GM12891 (cell line): ENCODE data around the gene SCAMP1.

Experiments
- DNase-seq: peaks from one replicate; pipeline ENCODE4 v3.0.0; 2011; ENCODE audit warnings: low spot score; ENCODE audit not compliant: insufficient read length
- FAIRE-seq: peaks from 2 replicates; lab custom pipeline; 2011; peaks lifted over from hg19 to GRCh38; lab: Jason Lieb, UNC
- PAX5 ChIP-seq: IDR thresholded peaks from 2 replicates; pipeline ENCODE4 v1.6.1; 2011; ENCODE audit warnings: low read length, moderate library complexity, mild to moderate bottlenecking; ENCODE audit not compliant: insufficient read depth, severe bottlenecking
- POLR2A ChIP-seq: IDR thresholded peaks from 2 replicates; pipeline ENCODE4 v1.6.1; 2011; ENCODE audit warnings: low read depth, low read length, control low read depth
- POLR2AphosphoS5 ChIP-seq: IDR thresholded peaks from 2 replicates; pipeline ENCODE4 v1.6.1; 2011; ENCODE audit warnings: low read depth, low read length, control low read depth
- POU2F2 ChIP-seq: IDR thresholded peaks from 2 replicates; pipeline ENCODE4 v1.6.1; 2011; ENCODE audit warnings: low read depth, mild to moderate bottlenecking, control low read depth, low read length, moderate library complexity
- SPI1 ChIP-seq: IDR thresholded peaks from 2 replicates; pipeline ENCODE4 v1.6.1; 2011; ENCODE audit warnings: low read depth, low read length, control low read depth
- TAF1 ChIP-seq: IDR thresholded peaks from 2 replicates; pipeline ENCODE4 v1.6.1; 2011; ENCODE audit warnings: low read depth, low read length, control low read depth

The SCAMP1 gene

GRCh38 chr5:78500028-78500427 lies 139.6 kb downstream of the SCAMP1 start:
- FAIRE-seq, result no peak
- TF ChIP-seq TAF1 (no peak), POU2F2 (no peak), POLR2A (no peak), SPI1 (no peak), POLR2AphosphoS5 (no peak), PAX5 (no peak)
- DNase-seq, result no peak

- TF ChIP-seq POU2F2, result no peak
- no peak for TF ChIP-seq POLR2AphosphoS5
- TF ChIP-seq POLR2A, result no peak
- TF ChIP-seq PAX5, result no peak
- no peak for TF ChIP-seq SPI1
- no peak for TF ChIP-seq TAF1
- FAIRE-seq (no peak), DNase-seq (no peak)
Measured at GRCh38 chr5:78500871-78501270, 140.5 kb downstream of the SCAMP1 start.

DNA sequence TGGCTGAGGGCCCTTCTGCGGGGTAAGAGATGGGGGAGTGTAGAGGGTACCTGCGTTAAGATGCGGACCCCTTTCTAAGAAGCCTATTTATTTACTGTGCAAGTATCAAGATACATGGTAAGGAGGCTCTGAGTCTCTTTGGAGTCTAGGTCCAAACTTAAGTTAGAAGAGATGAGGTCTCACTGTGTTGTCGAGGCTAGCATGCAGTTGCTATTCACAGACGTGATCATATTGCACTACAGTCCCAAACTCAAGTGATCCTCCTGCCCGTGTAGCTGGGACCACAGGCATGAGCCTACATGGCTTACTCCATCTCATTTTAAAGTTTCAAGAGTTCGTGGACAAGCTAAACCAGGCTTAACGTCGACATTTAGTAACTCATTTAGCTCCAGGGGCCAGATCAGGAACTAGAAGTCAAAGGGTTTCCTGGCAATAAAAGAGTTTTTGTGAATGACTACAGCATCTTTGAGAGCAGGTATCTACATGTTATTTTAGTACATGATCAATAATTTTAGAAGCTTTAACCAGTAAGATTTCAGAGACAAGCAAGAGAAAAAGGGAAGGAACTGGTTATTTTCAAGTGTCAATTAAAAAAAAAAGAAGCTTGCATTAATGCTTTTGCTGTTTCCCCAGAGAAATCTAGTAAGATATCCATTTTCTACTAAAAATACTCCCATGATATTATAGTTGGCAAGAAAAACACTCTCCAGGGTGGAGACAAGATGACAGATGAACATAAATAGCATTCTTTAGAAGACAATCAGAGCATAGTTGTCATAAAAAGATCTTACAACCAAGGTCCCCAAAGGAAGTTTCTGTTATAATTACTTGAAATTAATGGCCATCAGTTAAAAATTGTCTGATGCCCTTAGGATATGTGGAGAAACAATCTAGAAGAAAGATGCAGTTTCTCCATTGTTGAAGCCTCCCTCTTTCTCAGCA lies 141.3 kb downstream of the SCAMP1 start:
- no peak for DNase-seq
- TF ChIP-seq POLR2AphosphoS5, result no peak
- TF ChIP-seq PAX5, result no peak
- TF ChIP-seq SPI1, result no peak
- TF ChIP-seq POU2F2, result no peak
- no peak for TF ChIP-seq TAF1
- no peak for TF ChIP-seq POLR2A
- no peak for FAIRE-seq

DNA sequence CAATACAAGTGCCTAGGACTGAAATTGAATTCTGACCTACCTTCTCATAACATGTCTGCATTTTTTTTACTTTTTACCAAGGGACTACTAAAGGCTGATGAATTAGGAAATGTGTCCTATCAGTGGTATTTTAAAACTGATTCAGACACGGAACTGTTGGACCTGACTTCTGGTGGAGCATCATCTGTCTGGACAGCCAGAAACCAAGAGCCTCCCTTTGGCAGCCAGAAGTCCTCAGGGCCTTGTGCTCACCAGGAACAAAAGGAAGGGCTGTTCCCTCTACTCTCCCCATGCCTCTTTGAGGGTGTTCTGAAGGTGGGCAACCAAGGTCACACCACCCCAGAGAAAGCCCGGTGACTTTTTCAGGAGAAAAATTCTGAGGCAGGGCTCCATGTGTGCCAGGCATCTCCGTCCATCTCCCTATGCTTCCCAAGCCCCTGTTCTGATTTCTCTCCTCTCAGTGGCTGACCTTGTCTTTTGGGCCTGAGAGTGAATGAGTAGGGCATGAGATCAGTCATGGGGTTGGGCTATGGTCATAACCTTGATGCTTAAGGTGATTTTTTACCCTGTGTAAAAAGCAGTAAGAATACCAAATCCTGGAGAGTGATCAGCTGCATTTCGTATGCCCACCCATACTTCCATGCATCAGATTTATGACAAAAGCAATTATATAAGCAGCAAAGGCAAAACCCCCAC lies 143.7 kb downstream of the SCAMP1 start:
- TF ChIP-seq PAX5 (no peak), POLR2A (no peak), POU2F2 (no peak)
- FAIRE-seq, result no peak

DNA sequence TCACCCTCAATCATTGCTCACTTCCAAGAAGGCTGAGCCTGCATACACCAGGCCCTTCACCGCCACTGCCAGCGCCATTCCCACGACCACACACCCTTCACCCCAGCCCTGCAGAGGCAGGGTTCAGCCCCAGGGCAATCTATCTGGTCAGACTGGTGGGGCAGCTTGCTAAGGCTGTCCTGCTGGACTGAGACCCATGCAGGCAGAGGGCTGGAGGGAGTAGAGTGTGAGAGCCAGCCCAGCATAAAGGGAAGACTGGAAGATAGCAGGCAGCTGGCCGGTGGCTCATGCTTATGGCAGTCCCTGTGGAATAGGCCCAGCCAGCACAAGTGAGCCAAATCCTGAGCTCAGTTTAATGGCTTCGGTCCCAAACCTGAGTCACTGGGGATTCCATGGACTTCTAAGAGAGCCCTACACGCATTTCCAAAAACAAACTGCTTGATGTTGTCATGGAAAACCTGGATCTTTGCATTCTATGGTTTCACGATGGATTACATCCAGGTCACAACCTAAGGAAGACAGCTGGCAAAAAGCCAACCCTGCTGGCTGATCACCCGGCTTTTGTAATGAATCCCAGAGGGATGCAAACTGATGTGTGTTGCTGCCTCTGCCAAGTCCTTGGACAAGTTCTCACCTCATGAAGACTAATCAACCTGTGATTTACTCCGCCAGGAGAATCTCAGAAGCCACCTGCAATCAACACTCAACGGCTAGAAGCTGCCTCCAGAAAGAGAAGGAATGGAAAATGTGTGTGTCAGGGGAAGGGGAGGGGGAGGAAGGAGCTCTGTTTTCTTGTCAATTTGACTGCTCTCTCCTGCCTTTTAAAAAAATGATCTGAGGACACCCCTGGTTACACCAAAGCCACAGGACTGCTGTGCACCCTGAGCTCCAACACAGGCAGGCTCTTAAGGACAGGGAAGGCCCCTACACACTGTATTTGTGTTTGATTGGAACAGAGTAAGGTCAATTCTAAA lies 144.6 kb downstream of the SCAMP1 start:
- DNase-seq, result no peak
- TF ChIP-seq POLR2AphosphoS5 (no peak), SPI1 (no peak), PAX5 (no peak), POLR2A (no peak), TAF1 (no peak), POU2F2 (no peak)
- no peak for FAIRE-seq

More for the DNA sequence above, 143.7 kb downstream of the SCAMP1 start:
- no peak for DNase-seq

DNA sequence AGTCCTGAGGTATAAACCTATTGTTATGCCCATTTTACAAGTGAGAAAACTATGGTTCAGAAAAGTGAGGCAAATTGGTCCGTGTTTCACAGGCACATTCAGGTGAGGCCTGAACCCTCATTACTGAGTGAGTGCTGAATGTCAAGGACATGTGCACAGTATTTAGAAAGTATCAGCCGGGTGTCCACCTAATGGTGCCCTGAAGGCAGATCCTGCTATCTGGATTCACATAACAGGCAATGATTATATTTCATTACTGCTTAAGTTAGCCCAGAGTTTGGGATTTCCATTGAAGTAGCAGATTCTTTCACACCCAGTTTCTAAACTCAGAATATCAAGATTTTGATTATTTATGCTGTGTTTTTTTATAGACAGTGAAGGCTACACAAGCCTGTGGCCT lies 145.4 kb downstream of the SCAMP1 start:
- TF ChIP-seq POU2F2, result no peak
- no peak for TF ChIP-seq PAX5
- no peak for TF ChIP-seq POLR2AphosphoS5
- no peak for TF ChIP-seq TAF1
- no peak for TF ChIP-seq POLR2A
- TF ChIP-seq SPI1, result no peak
- DNase-seq (no peak), FAIRE-seq (no peak)

DNA sequence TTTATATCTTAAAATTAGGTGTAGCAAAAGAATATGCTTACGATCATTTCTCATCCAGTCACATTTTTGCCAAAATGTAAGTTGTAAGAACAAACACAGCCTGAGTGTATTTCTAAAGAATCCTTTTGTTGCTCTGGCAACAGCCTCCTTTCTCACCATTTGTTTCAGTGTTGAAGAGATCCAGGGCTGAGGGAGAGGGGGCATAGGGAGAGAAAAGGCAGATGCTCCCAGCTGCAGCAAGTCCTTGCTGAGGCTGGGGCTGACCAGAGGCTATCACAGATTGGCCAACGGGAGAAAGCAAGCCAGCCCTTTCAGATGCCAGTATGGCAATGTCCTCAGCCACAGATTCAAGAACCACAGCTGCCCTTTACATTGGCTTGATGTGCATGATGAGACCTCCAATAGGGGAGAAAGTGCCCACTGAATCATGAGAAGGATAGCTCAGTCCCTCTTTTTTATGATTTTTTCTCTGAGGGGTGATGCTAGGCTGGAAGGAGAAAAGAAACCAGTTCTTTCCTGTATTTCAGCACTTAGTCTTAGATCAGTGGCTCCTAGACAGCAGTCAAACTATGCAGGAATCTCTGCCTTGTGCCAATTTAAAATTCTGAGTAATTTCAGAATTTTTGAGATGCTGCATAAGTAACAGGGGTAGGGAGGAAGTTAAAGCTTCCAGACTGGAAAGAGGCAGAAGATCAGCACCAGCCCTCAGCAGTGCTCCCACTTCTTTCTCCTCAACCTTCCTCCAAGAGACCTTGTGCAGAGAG lies 146.0 kb downstream of the SCAMP1 start:
- DNase-seq (no peak), FAIRE-seq (no peak)
- TF ChIP-seq POLR2A (no peak), POLR2AphosphoS5 (no peak), POU2F2 (no peak), SPI1 (no peak), TAF1 (no peak)

DNA sequence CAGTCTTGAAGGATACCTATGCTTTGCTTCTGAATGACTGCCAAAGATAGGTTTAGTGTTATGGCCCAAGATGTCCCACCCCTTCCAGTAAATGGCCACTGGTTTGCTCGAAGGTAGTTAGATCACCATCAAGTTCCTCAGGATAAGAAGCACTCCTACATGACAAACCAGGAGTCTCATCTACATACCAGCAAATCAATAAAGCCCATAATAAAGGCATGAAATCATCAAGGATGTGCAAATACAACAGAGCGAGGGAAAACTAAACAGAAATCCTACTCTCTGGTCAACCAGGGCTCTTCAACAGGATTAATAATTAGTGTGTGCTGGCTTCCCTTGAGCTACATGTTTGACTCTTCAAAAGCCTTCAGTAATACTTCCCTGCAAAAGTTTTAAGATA lies 147.1 kb downstream of the SCAMP1 start:
- TF ChIP-seq POLR2A, result no peak
- no peak for TF ChIP-seq SPI1
- TF ChIP-seq TAF1, result no peak
- no peak for TF ChIP-seq POU2F2
- no peak for TF ChIP-seq PAX5
- no peak for TF ChIP-seq POLR2AphosphoS5
- FAIRE-seq, result no peak
- DNase-seq, result no peak
